GM21423 (cell line): Measurements from ENCODE around the gene RHBDF2.

Experiments
- ATAC-seq: cut with Tn5 transposase; IDR thresholded peaks from one replicate; pipeline ENCODE4 v1.9.1; 2021; ENCODE audit warnings: mild to moderate bottlenecking, moderate library complexity; ENCODE audit not compliant: unreplicated experiment

The RHBDF2 gene

DNA sequence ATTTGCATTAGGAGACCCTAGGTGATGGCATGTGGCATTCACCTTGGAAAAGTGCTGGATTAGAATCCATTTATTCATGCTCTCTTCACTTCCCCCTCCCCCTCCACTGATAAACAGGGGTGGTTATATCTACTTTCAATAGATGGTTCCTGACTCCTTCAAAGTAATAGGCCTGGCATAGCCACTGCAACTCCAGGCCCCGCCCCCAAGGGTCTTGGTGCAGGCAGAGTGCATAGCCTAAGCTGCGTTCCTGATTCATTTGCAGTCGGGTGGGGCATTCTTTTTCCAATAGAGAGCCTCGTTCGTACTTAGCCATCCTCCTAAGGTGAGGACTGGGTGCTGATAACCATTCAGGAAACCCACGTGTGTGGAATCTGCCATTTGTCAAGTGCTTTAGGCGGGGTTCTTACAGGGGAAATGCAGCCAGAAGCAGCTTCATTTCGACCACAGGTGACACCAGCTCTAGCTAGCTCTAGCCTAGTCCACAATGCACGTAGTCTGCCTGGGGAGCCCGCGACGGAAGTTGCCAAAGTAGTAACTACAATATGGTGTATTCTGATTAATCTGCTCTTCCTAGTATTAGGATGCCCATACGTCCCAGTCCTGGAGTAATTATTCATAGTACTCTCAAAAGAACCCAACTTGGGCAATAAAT is 59.4 kb downstream of the RHBDF2 start:
- ATAC-seq, result no peak

DNA sequence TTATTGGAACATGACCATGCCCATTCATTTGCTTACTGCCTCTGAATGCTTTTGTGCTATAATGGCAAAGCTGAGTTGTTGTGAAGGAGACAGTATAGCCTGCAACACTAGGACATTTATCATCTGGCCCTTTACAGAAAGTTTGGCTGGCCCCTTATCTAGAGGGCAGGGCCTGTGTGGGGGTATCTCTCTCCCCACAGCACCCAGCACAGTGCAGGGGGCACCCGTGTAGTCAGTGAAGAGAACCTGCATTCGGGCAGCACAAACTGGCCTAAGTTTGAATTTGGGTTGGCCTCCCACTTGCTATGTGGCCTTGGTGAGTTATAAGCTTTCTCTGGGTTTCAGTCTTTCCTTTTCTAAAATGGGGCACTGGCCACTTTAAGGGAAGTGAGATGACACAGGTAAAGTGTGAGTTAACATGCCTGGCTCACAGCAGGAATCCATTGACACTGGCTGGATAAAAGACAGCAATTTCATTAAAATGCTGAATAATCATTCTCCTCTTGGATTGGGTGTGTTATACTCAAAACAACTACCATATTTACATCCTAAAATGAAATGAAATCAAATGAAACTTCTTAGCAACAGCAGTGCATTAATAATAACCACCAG is 60.4 kb downstream of the RHBDF2 start:
- no peak for ATAC-seq

DNA sequence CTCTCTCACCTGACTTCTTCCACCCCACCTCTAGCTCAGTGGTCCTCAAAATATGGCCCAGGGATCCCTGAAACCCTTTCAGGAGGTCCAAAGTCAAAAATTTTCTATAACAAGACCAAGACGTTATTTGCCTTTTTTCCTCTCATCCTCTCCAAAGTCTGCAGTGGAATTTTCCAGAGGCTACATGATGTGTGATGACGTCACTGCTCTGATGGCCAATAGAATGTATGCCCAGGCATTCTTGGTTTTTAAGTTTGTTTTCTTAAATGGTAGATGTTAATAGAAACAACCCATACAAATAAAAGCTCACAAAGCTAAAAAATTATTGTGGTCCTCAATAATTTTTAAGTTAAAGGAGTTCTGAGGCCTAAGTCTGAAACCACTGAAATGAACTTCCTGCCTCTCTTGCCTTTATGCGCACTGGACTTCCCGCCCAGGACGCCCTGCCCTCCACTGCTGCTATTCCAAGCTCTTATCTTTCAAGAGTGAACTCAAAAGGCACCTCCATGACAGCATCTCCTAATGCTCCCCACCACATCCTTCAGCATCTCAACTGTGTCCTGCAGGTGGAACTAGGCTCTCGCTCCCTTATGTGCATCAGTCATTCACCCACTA is 61.8 kb downstream of the RHBDF2 start:
- ATAC-seq, result no peak

DNA sequence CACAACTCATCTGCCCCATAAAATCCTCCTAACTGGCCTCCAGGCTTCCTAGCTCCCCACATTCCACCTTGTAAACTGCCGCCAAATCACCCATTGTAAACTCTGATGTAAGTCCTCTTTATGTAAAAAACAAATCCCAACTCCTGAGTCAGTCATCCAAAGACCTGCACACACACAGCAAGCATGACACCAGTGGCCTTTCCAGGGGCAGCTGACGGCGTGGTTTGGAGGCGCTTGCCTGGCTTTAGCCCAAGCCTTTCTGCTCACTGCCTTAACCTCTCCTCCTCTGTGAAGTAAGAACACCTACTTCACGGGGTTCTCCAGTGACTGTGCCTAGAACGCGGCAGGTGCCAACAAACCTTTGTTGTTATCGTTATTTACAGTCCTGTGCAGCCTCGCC is 62.3 kb downstream of the RHBDF2 start:
- ATAC-seq, result no peak

DNA sequence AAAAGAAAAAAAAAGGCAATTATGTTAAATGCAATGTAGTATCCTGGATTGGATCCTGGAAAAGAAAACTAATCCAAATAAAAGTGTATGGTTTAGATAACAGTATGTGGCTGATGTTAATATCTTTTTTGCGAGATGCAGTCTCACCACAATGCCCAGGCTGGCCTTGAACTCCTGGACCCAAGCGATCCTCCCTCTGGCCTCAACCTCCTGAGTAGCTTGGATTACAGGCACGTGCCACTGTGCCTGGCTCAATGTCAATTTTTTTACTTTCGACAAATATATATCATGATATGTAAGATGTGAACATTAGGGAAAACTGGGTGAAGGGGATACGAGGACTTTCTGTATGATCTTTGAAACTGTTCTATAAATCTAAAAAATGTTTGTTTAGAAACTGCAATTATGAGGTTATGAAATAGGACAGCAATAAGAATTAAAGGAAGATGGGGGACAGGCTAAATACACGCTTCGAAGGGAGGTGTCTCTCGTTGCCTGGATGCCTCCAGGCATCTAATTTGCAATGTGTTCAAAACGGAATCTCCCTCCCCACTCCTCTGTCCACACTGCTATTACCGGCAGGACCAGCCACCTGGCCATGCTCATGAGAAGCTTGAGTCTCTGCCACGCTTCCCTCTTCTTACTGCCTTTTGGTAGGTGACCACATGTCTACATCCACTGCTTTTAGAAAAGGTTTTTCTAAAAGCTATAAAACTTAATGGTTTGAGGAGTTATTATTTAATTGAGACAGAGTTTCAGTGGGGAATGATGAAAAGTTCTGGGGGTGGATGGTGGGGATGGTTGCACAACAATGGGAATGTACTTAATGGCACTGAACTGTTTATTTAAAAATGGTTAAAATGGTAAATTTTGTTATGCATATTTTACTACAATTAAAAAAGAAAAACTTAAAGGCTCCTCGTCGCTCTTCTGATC is 63.5 kb downstream of the RHBDF2 start:
- ATAC-seq, result no peak

DNA sequence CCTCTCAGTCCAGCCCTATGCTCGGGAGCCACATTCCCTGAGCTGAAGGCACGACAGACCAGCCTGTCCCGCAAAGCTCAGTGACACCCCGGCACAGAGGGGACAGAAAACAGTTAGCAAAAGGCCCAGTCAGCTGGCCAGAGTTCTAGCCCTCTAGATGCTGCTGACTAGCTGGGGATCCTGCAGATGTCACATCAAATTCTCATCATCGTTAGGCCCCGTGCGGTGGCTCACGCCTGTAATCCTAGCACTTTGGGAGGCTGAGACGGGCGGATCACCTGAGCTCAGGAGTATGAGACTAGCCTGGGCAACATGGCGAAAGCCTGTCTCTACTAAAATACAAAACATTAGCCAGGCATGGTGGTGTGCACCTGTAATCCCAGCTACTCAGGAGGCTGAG is 65.5 kb downstream of the RHBDF2 start:
- ATAC-seq, result no peak

DNA sequence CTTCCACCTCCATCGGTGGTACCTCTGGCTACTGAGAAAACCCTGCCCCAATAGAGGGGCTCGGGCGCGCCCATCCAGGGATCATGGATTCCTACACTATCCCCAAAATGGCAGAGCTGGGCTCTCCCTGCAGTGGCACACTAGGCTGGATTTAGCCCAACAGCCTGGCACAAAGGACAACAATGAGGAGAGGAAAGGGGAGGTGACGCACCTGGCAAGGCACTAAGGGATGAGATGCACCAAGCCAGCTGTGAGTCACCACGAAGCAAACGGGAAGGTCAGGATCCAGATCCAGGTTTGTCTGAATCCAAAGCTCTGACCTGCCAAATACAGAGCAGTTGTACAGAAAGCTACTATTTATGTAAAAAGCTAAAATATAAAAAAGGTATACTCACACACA is 66.4 kb downstream of the RHBDF2 start:
- ATAC-seq, result no peak

DNA sequence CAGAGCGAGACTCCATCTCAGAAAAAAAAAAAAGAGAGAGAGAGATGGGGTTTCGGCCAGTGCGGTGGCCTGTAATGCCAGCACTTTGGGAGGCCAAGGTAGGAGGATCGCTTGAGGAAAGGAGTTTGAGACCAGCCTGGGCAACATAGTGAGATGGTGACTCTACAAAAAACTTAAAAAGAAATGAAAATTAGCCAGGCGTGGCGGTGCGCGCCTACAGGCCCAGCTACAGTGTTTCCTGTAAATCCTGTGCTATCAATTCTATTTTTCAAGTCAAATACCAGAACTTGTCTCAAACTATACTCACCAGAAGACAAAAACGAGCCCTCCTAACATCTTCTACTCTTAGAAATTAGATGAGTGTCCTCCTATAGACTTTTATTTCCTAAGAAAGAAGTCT is 67.5 kb downstream of the RHBDF2 start:
- ATAC-seq, result no peak

DNA sequence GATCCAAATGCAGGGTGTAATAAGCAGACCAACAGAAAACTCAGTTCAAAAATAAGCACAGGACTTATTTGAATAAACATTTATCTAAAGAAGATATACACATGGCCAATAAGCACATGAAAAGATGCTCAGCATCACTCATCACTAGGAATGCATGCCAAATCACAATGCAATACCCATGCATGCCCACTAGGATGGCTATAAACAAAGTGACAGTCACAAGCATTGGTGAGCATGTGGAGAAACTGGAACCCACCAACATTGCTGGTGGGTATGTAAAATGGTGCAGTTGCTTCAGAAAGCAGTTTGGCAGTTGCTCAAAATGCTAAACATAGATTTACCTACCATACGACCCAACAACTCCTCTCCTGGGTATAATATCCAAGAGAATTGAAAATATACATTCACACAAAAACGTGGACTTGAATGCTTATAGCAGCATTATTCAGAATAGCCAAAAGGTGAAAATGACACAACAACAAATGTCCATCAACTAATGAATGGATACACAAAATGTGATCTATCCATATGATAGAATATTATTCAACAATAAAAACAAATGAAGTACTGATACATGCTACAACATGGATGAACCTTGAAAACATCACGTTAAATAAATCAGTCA is 68.4 kb downstream of the RHBDF2 start:
- no peak for ATAC-seq

DNA sequence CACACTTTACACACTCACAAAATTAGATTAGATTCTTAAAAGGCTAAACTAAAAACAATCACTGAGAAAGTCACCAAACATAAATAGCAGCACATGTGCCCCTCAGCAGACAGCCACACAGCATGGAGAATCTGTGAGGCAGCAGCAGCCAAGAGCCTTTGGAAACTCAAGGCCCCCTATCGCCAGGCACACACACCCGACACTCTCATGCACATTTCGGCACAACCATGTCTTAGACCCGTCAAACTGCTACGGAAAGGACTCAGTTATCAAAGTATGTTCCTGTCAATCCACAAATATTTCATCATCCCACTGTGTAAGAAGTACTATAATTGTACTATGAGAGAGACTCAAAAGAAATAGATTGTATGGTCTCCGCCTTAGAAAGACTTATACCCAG is 69.2 kb downstream of the RHBDF2 start:
- ATAC-seq, result no peak

DNA sequence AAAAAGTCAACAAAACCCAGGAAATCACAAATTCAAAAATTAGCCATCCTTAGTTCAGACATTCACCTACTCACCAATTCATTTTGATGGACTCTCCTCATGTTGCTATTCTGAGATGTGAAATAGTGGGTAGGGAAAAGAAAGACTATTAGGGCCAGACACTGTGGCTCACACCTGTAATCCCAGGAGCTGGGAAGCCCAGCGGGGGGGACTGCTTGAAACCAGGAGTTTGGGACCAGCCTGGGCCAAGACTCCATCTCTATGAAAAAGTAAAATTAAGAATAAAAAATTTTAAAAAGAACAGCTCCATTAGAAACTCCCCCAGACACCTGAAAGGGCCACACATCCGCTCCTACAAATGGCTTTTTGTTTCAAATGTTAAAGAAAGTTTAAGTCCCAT is 69.7 kb downstream of the RHBDF2 start:
- no peak for ATAC-seq

DNA sequence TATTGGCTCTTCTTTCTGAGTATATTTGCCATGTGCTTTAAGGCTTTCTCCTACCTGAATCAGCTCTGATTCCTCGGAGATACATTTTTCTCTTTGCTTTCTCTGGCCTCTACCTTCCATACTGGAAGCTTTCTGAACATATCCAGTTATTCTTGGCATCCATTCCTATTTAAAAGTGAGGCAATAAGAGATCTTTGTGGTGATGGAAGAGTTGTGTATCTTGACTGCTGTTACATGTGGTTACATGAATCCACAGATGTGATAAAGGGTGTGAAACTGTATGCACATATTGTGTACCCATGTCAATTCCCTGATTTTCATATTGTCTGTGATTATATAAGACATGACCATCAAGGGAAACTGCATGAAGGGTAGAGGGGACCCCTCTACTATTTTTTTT is 72.7 kb downstream of the RHBDF2 start:
- no peak for ATAC-seq

DNA sequence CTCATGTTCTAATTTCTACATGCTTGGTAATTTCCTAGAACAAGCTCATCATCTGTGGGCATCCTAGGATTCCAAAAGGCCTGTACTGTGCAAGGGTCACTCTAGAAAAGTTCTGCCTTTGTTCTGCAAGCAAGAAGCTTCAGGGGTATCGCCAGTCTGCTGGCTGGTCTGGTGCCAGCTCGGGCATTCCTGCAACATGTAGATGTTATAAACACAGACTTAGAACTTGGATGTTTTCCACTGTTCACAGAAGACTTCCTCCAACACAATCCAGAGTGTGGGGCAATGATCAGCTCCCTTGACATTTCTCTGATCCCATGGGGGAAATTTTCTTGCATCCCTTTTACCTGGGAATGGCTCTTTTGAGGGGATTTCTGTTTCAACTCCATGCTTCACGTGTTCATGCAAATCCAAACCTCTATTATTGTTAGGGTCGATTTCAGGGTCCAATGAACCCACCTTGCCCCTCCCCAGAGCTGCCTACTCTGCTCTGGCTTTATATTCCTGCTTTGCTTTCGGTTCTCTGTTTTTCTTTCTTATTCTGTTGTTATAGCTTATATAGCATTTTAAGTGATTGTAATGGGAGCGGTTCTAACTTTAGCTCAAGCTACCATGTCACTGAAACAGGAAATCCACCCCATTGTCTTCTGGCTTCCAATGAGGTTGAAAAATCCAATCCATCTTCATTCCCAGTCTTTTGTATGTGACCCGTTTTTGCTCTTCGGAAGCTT is 73.6 kb downstream of the RHBDF2 start:
- no peak for ATAC-seq

DNA sequence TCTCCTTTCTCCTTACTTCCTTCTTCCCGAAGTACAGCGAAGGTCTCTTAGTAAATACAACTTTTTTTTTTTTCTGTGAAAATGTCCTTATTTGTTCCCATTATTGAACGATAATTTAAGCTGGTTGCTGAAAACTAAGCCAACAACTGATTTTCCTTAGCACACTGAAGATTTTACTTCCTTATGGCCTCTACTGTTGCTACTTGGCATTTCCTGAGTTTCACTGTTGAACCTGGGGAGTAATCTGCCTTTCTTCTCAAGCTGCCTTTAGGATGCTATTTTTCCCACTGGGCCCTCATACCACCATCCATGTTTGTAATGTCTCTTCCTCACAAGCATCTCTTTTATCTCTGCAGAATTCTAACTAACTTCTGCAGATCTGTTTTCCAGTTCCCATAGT is 74.4 kb downstream of the RHBDF2 start:
- ATAC-seq, result no peak

DNA sequence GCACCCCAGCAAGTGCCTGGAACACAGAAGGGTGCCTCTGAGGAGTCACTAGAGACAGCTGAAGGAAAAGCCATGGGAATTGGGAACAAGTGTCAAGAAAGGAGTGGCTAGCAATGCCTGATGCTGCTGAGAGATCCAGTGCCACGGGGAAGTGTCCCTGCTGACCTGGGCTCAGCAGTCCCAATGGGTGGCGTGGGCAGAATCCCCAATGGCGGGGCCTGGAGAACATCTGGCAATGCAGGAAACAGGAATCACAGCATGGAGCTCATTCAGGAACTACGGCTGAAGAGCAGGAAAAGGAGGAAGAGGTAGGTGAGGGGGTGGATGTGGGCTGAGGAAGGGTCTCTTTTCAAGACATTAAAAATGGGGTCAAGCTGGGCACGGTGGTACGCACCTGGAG is 78.4 kb downstream of the RHBDF2 start:
- no peak for ATAC-seq

DNA sequence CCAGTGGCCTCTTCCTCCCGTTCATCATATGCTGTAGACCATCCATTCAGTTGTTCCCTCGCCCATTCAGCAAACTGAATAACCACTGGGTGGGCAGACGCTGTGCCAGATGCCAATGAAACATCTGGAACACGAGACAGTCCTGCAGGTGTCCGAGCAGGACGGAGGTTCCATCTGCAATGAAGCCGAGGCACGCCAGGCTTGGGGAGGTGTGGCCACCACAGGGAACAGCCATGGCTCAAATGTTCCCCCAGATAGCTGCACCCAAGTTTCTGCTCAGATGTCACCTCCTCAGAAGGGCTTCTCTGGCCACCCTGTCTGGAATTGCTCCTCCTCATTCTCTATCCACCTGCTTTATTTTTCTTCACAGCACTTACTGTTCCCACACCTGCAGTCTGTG is 78.8 kb downstream of the RHBDF2 start:
- ATAC-seq, result no peak

DNA sequence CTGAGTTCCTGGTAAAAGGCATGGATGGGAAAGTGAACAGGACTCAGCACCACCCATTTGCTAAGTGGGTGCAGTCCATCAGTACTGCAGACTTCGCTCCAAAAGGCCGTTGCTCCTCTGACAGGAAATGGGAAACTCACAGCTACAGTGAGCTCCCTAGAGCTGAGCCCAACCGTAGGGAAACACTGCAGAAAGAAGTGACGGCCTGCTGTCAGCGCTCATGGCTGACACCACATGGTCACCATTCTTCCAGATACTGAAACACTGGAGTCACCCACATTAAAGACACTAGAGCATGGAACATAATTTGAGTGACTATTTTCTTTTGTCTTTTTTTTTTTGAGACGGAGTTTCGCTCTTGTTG is 80.2 kb downstream of the RHBDF2 start:
- ATAC-seq, result no peak
